Suprapubic skin (tissue), 4 donors: ENCODE results near the gene RALGDS.

Source experiments
- CTCF ChIP-seq, 2 donors: fragments of 200-600 bp in 1 of 2; fragments of 450-650 bp in 1 of 2; sonication (generic) in 1 of 2; IDR thresholded peaks; one replicate each; pipeline ENCODE4 v1.5.1; 2016 to 2019; ENCODE audit warnings: antibody characterized with exemption in 2 of 2, mild to moderate bottlenecking in 1 of 2, moderate library complexity in 1 of 2
- EP300 ChIP-seq: sonication (generic); formaldehyde crosslinking; IDR thresholded peaks from one replicate; pipeline ENCODE4 v1.6.1; 2017; ENCODE audit warnings: antibody characterized with exemption
- POLR2A ChIP-seq, 2 donors: fragments of 450-650 bp; IDR thresholded peaks; one replicate each; pipeline ENCODE4 v1.6.1; 2017; ENCODE audit warnings: antibody characterized with exemption in 2 of 2, mild to moderate bottlenecking in 2 of 2, moderate library complexity in 2 of 2
- POLR2AphosphoS5 ChIP-seq, 3 donors: sonication (generic); formaldehyde crosslinking; IDR thresholded peaks; one replicate each; pipeline ENCODE4 v1.6.1; 2017; ENCODE audit warnings: antibody characterized with exemption in 3 of 3

GRCh38 chr9:133105461-133105770 lies 15.6 kb downstream of the RALGDS start:
- TF ChIP-seq CTCF (IDR thresholded peaks at IDR 0.05) (no peak), POLR2AphosphoS5 (IDR thresholded peaks at IDR 0.05) (no peak), EP300 (no peak), POLR2A (IDR thresholded peaks at IDR 0.05) (no peak)
